H1 (cell line): ENCODE measurements around the gene TRIM47. TPM values are rescaled to one million over a fixed set of nuclear protein-coding genes. Genes with fewer than 3 reads are reported as not detected.

Source experiments
- ATF2 ChIP-seq: IDR thresholded peaks from 2 replicates; pipeline ENCODE4 v1.6.1; 2012; ENCODE audit warnings: low read length, inconsistent platforms
- ATF3 ChIP-seq: IDR thresholded peaks from 2 replicates; pipeline ENCODE4 v1.6.1; 2011; ENCODE audit warnings: low read depth, mild to moderate bottlenecking, low read length; ENCODE audit not compliant: insufficient read depth
- CBX5 ChIP-seq: fragments of 300-800, 300-1000 bp; sonication (generic); IDR thresholded peaks from 2 replicates; pipeline ENCODE4 v1.7.1; 2016; ENCODE audit warnings: antibody characterized with exemption, low read length, low read depth
- CBX8 ChIP-seq: fragments of 300-800, 300-1000 bp; sonication (generic); IDR thresholded peaks from 2 replicates; pipeline ENCODE4 v1.7.1; 2016; ENCODE audit warnings: low read depth, low read length, borderline replicate concordance
- CHD7 ChIP-seq: fragments of 300-600 bp; sonication (generic); IDR thresholded peaks from 2 replicates; pipeline ENCODE4 v1.7.1; 2012; ENCODE audit warnings: low read length, moderate library complexity, mild to moderate bottlenecking, inconsistent platforms; ENCODE audit not compliant: insufficient replicate concordance
- EZH2 ChIP-seq: fragments of 200-600 bp; sonication (generic); IDR thresholded peaks from 2 replicates; pipeline ENCODE4 v1.7.1; 2012; ENCODE audit warnings: low read depth, mild to moderate bottlenecking, moderate library complexity, low read length, inconsistent platforms; ENCODE audit not compliant: severe bottlenecking
- POLR2A ChIP-seq, 2 experiments: IDR thresholded peaks; 1 replicate in 1 of 2; 2 replicates in 1 of 2; pipeline ENCODE4 v1.6.1; 2011; ENCODE audit warnings: low read depth in 2 of 2, low read length in 2 of 2, mild to moderate bottlenecking in 2 of 2; ENCODE audit errors: control extremely low read depth in 1 of 2
- ZNF274 ChIP-seq: IDR thresholded peaks from 2 replicates; pipeline ENCODE4 v1.7.0; 2012; ENCODE audit warnings: low read length, borderline replicate concordance; ENCODE audit errors: extremely low read depth
- polyA plus RNA-seq, 7 experiments: library from polyadenylated mRNA; depleted of rRNA in 3 of 7; stranded (reverse) in 5 of 7; unstranded in 2 of 7; fragments of >200 nt in 5 of 7; fragments of 200-250 nt in 2 of 7; gene quantifications; 1 replicate in 5 of 7; 2 replicates in 1 of 7; 4 replicates in 1 of 7; pipeline versions ENCODE4 v1.2.1 to v1.2.3, GENCODE V29; 2011 to 2013; ENCODE audit warnings: missing spikeins in 2 of 7, mixed read lengths in 2 of 7
- total RNA-seq: library from RNA; stranded (reverse); fragmentation: NEBNext Ultra II Directional; extraction: Animal tissue kit (Norgen Biotek cat#: 25700); gene quantifications from 2 replicates; pipeline ENCODE4 v1.2.1, GENCODE V29; 2021

The TRIM47 gene
- total and polyA plus RNA-seq, 2 of the 8 experiments (the other 6 are each of a cell fraction or from before 2014, with no cell fraction given), result 6.3 to 6.4 TPM

- no peak for TF ChIP-seq CHD7
- TF ChIP-seq ATF2, result no peak
- no peak for TF ChIP-seq CBX5
- no peak for TF ChIP-seq POLR2A (IDR thresholded peaks at IDR 0.05; ENCODE audit: control extremely low read depth in 1 of 2, low read depth in 2 of 2, low read length in 2 of 2)
- no peak for TF ChIP-seq ATF3
- no peak for TF ChIP-seq EZH2
- no peak for TF ChIP-seq CBX8
- TF ChIP-seq ZNF274, result no peak
Measured at GRCh38 chr17:75913537-75914210, 35.3 kb upstream of the TRIM47 start (continued).
